Panc1 (cell line): ENCODE data around the gene CBX4. TPM values are rescaled to one million over a fixed set of nuclear protein-coding genes. Genes with fewer than 3 reads are reported as not detected.

ENCODE experiments used
- ATAC-seq: fragments of 200-7000 bp; cut with Tn5 transposase; 2 replicates; pipeline ENCODE4 v1.9.1; 2020; ENCODE audit warnings: mild to moderate bottlenecking, moderate library complexity
- BruUV-seq: library from RNA; stranded (reverse); fragments of 400-500 nt; replicated peaks from 2 replicates; lab custom pipeline; 2021; lab: Mats Ljungman, UMichigan
- CTCF ChIA-PET: fragments of 300-600 bp; sonication (Branson Sonifier 250); formaldehyde crosslinking; loops from one replicate; lab custom pipeline; 2022; ENCODE audit warnings: antibody characterized with exemption; lab: Charles Lee
- POLR2A ChIA-PET: fragments of 300-600 bp; sonication (Branson Sonifier 250); formaldehyde crosslinking; loops from one replicate; lab custom pipeline; 2022; ENCODE audit warnings: antibody characterized with exemption; lab: Charles Lee
- DNase-seq: peaks from one replicate; pipeline ENCODE4 v3.0.0-alpha.2; 2010; ENCODE audit warnings: low read depth, low spot score
- H3K27ac ChIP-seq: 2 replicates; pipeline ENCODE4 v1.5.1; 2011; ENCODE audit warnings: mild to moderate bottlenecking, low read length, inconsistent platforms
- H3K27me3 ChIP-seq: fragments of 200-500 bp; sonication (Bioruptor generic); 2 replicates; pipeline ENCODE4 v1.6.0; 2014; ENCODE audit warnings: low read length, inconsistent platforms; ENCODE audit not compliant: control insufficient read depth, insufficient read depth
- H3K36me3 ChIP-seq: fragments of 200-500 bp; sonication (Bioruptor generic); 2 replicates; pipeline ENCODE4 v1.5.1; 2014; ENCODE audit warnings: inconsistent platforms, mild to moderate bottlenecking, low read length, moderate library complexity; ENCODE audit not compliant: control insufficient read depth, insufficient read depth
- H3K4me1 ChIP-seq: 2 replicates; pipeline ENCODE4 v1.5.1; 2011; ENCODE audit warnings: inconsistent platforms, mild to moderate bottlenecking, low read length, moderate library complexity; ENCODE audit not compliant: control insufficient read depth, insufficient read depth
- H3K4me3 ChIP-seq, 2 experiments: 2 replicates each; pipeline ENCODE4 v1.5.1; 2011 to 2012; ENCODE audit warnings: low read depth in 2 of 2, low read length in 2 of 2, mild to moderate bottlenecking in 2 of 2, inconsistent platforms in 1 of 2, moderate library complexity in 1 of 2
- H3K9me3 ChIP-seq: fragments of 200-500 bp; sonication (Bioruptor generic); 2 replicates; pipeline ENCODE4 v1.5.1; 2014; ENCODE audit warnings: low read depth, mild to moderate bottlenecking, inconsistent platforms, low read length, moderate library complexity; ENCODE audit not compliant: control insufficient read depth, insufficient read depth
- CTCF ChIP-seq: fragments of 450-650 bp; IDR thresholded peaks from 2 replicates; pipeline ENCODE4 v1.5.1; 2017; ENCODE audit warnings: mild to moderate bottlenecking
- POLR2AphosphoS5 ChIP-seq: IDR thresholded peaks from 2 replicates; pipeline ENCODE4 v1.6.1; 2012; ENCODE audit warnings: mild to moderate bottlenecking, low read depth, low read length, moderate library complexity
- REST ChIP-seq, 2 experiments: IDR thresholded peaks; 2 replicates each; pipeline ENCODE4 v1.6.1; 2011 to 2012; ENCODE audit warnings: low read depth in 2 of 2, control low read depth in 1 of 2, low read length in 1 of 2, mild to moderate bottlenecking in 1 of 2, moderate library complexity in 1 of 2; ENCODE audit not compliant: insufficient read depth in 1 of 2
- SIN3A ChIP-seq: IDR thresholded peaks from 2 replicates; pipeline ENCODE4 v1.6.1; 2012; ENCODE audit warnings: low read depth, mild to moderate bottlenecking, low read length, moderate library complexity, borderline replicate concordance; ENCODE audit not compliant: insufficient read depth
- TCF7L2 ChIP-seq: IDR thresholded peaks from 2 replicates; pipeline ENCODE4 v1.6.1; 2011; ENCODE audit warnings: mild to moderate bottlenecking, low read depth, low read length, inconsistent platforms
- in situ Hi-C: cut with HindIII; loops from 2 replicates; pipeline ENCODE4 v1.10.0; 2016; ENCODE audit warnings: low sequenced_read_pairs, low pct_unique_long_range_greater_than_20kb
- intact Hi-C: fragments of 100-400 bp; cut with micrococcal nuclease; formaldehyde crosslinking; loops from one replicate; pipeline ENCODE4 v1.10.0; 2022; ENCODE audit not compliant: unreplicated experiment
- total RNA-seq: library from RNA; stranded (reverse); gene quantifications from one replicate; pipeline ENCODE4 v1.2.1, GENCODE V29; 2021; ENCODE audit not compliant: unreplicated experiment

The CBX4 gene
- total RNA-seq, 1 experiment from 2014 or later: 48.6 TPM

- ATAC-seq: no peak
- in situ Hi-C loops: no loop called here
- BruUV-seq: no TSS peak
Measured at GRCh38 chr17:79819085-79819484, 20.2 kb downstream of the CBX4 start.

GRCh38 chr17:79818026-79818758 is 21.0 kb downstream of the CBX4 start:
- H3K4me1 ChIP-seq: no peaks in the 10 kb centered on the region
- no peaks in the 10 kb centered on the region for H3K27me3 ChIP-seq
- in situ Hi-C loops (no loop called here), intact Hi-C loops (no loop called here)
- TF ChIP-seq REST (IDR thresholded peaks at IDR 0.05; ENCODE audit: insufficient read depth in 1 of 2, low read depth in 2 of 2, low read length in 1 of 2): no peak
- TF ChIP-seq SIN3A: no peak
- TF ChIP-seq TCF7L2: no peak
- TF ChIP-seq CTCF: no peak
- TF ChIP-seq POLR2AphosphoS5: no peak
- POLR2A ChIA-PET: interaction anchor here (0.9 kb wide), 1 partner anchor 17 kb away, joined by 3 read pairs; no protein-coding TSS in a partner anchor
- ATAC-seq (no peak), DNase-seq (no peak)
- CTCF ChIA-PET: interaction anchor here (0.9 kb wide), 1 partner anchor 22 kb away, joined by 4 read pairs; no protein-coding TSS in a partner anchor
- H3K4me3 ChIP-seq: no peak overlapping the region
- H3K9me3 ChIP-seq: no peaks in the 10 kb centered on the region
- BruUV-seq: no TSS peak
- H3K27ac ChIP-seq: no peak overlapping the region
- no peaks in the 10 kb centered on the region for H3K36me3 ChIP-seq

More at GRCh38 chr17:79819085-79819484, 20.2 kb downstream of the CBX4 start:
- ChIA-PET CTCF (interaction anchor here (0.6 kb wide), 1 partner anchor 11 kb away, joined by 3 read pairs; no protein-coding TSS in a partner anchor), POLR2A (no interaction called here)
- TF ChIP-seq SIN3A: no peak
- TF ChIP-seq REST (IDR thresholded peaks at IDR 0.05; ENCODE audit: insufficient read depth in 1 of 2, low read depth in 2 of 2, low read length in 1 of 2): no peak
- no peak for TF ChIP-seq POLR2AphosphoS5
- no peak for TF ChIP-seq TCF7L2
- no peak for TF ChIP-seq CTCF
- no peak for DNase-seq
- no peaks in the 10 kb centered on the region for H3K4me1 ChIP-seq
- H3K9me3 ChIP-seq: no peaks in the 10 kb centered on the region
- no peak overlapping the region for H3K27ac ChIP-seq
- H3K4me3 ChIP-seq: no peak overlapping the region
- H3K36me3 ChIP-seq: no peaks in the 10 kb centered on the region
- intact Hi-C loops: no loop called here
- H3K27me3 ChIP-seq: no peaks in the 10 kb centered on the region
